NB4 (cell line): ENCODE results near the gene NDEL1.

ENCODE experiments used
- CTCF ChIP-seq: IDR thresholded peaks from one replicate; pipeline ENCODE4 v1.5.1; 2012; ENCODE audit warnings: low read depth, low read length
- MAX ChIP-seq: IDR thresholded peaks from 2 replicates; pipeline ENCODE4 v1.6.1; 2011; ENCODE audit warnings: low read depth, low read length
- POLR2A ChIP-seq: IDR thresholded peaks from 2 replicates; pipeline ENCODE4 v1.6.1; 2011; ENCODE audit warnings: mild to moderate bottlenecking; ENCODE audit not compliant: insufficient read length; ENCODE audit errors: extremely low read depth

- TF ChIP-seq CTCF (no peak), MAX (peak; percentile 56; the same call in 1 of the 2 replicates), POLR2A (peak; percentile 86)
Observed at GRCh38 chr17:8435245-8436168, at the start of gene NDEL1.
